Measurements from ENCODE around the gene MAGI2.
"Not testable (repeated sequence)": the region's sequence is repeated elsewhere in the genome, so short reads cannot be mapped to it uniquely, and the experiment has no call there.

Gene MAGI2

DNA sequence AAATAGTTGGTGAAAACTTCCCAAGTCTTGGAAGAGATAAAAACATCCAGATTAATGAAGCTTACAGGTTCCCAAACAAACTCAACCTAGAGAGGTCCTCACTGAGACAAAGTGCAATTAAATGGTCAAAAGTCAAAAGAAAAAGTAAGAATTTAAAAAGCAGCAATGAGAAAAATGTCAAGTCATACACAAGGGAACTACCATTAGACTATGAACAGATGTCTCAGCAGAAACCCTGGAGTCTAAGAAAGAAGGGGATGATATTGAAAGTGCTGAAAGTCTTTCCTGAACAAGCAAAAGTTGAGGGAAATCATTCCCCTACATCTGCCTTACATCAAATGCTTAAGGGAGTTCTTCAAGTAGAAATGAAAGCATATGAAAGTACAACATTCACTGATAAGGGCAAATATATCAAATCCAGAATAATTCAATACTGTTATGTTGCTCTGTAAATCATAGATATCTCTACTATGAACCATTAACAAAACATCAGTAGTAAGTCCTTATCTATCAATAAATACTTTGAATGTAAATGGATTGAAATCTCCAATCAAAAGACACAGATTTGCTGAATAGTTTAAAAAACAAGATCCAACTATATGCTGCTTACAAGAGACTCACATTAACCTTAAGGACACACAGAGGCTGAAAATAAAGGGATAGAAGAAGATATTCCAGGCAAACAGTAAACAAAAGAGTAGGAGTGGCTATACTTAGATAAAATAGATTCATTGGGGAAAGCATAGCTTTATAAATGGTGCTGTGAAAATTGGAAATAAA, 1205.4 kb downstream of the MAGI2 start:
- no peak overlapping the region for H3K27ac ChIP-seq
- no peak for DNase-seq (ENCODE audit: low read depth, low spot score)

DNA sequence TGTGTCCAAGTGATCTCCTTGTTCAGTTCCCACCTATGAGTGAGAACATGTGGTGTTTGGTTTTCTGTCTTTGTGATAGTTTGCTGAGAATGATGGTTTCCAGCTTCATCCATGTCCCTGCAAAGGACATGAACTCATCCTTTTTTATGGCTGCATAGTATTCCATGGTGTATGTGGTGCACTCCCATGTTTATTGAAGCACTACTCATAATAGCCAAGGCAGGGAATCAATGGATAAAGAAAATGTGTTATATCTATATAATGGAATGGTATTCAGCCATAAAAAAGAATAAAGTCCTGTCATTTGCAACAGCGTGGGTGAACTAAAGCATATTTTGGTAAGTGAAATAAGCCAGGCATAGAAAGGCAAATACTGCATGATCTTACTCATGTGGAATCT, 1213.3 kb downstream of the MAGI2 start:
- DNase-seq (ENCODE audit: low read depth, low spot score); H3K27ac ChIP-seq: not testable (repeated sequence)

DNA sequence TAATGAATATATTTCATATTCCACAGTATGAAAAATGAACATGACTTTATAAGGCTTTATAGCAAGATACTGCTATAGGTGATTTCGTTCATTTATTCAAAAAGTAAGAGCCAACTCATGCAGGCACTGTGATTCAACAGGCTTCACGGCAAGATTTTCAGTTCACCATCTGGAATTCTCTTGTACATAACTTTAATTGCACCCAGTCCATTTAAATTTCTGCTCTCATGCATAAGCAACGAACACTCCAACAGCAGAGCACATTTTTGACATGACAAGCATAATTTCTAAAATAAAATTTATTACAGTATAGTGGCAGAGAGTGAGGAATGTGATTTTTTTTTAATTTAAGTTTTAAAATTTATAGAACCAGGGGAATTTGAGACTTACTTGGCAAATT, 1218.8 kb downstream of the MAGI2 start:
- no peak overlapping the region for H3K27ac ChIP-seq
- DNase-seq (ENCODE audit: low read depth, low spot score), result no peak

GRCh38 chr7:78232806-78233205, 1220.7 kb downstream of the MAGI2 start:
- no peak for DNase-seq (ENCODE audit: low read depth, low spot score)
- H3K27ac ChIP-seq, result no peak overlapping the region

GRCh38 chr7:78226059-78226719, 1227.3 kb downstream of the MAGI2 start:
- no peak for DNase-seq (ENCODE audit: low read depth, low spot score)
- H3K27ac ChIP-seq, result no peak overlapping the region

DNA sequence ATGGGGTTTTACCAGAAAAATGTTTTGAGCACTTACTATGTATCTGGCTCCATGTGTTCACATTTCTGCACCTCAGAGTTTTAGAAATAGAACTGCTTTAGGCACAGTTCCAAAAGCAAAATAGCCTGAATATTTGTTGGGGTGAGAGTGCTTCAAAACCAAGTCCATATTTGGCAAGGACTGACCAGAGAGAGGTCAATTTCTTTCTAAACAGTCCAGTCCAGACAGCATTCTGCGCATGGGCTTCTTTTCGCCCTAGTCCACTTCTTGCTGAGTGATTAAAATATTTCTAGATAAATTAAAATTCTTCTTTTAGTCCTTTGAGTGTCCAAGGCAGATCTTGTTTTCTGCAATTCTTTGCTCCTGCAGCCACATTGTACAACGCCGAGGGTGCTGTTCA, 1227.9 kb downstream of the MAGI2 start:
- DNase-seq (ENCODE audit: low read depth, low spot score), result no peak
- H3K27ac ChIP-seq, result no peak overlapping the region

DNA sequence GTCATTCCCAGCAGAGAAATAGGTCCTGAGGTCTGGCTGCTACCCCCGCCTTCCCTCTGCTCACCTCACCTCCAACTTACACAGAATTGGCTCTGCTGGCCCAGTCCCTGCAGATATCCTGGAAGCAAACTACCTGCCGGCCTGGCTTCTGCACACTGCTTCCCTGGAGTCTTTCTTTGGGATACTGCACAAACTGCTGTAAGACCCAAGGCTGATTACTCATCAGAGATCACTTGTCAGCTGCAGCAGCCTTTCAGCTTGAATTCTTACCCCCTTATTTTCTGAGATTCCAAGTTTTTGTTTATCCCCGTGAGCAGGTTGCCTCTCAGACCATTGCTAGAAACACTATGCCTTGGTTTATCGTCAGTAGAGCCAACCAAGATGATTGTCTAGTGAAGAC, 1228.5 kb downstream of the MAGI2 start:
- no peak overlapping the region for H3K27ac ChIP-seq
- DNase-seq (ENCODE audit: low read depth, low spot score), result no peak

- DNase-seq (ENCODE audit: low read depth, low spot score), result no peak
- H3K27ac ChIP-seq, result no peak overlapping the region
Measured at GRCh38 chr7:78223598-78223997, 1229.9 kb downstream of the MAGI2 start.

DNA sequence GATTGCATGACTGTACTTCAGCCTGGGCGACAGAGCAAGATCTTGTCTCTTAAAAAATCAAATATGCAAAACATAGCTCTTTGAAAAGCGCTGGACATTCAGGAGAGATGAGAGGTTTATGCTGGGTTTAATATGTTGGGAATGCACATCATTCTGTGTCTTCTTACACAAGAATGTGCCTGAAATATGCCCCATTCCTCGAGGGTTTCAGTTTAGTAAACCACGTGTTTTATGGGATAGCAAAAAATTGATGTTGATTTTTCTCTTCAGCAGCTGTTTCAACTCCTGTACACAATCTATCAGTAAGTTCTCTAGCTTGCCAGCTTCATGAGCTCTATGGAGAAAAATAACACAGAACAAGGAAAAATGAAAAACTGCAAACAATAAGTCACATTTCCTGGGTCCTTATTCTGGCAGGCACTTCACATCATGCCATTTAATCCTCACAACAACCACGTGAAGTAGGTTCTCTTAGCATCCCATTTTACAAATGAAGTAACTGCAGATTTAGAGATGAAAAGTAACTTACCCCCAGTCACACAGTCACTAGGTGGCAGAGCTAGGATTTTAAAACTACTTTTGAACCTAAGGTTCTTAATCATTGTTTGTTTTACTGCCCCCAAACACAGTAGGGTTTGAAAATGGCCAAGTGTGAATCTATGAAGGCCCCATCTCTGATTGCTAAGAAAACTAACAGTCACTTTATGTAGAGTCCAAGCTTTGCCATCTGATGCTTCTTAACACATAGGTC, 1231.3 kb downstream of the MAGI2 start:
- no peak overlapping the region for H3K27ac ChIP-seq
- no peak for DNase-seq (ENCODE audit: low read depth, low spot score)

- H3K27ac ChIP-seq, result no peak overlapping the region
- no peak for DNase-seq (ENCODE audit: low read depth, low spot score)
Measured at GRCh38 chr7:78220754-78221153, 1232.7 kb downstream of the MAGI2 start.

GRCh38 chr7:78218876-78219275, 1234.6 kb downstream of the MAGI2 start:
- H3K27ac ChIP-seq, result no peak overlapping the region
- no peak for DNase-seq (ENCODE audit: low read depth, low spot score)

DNA sequence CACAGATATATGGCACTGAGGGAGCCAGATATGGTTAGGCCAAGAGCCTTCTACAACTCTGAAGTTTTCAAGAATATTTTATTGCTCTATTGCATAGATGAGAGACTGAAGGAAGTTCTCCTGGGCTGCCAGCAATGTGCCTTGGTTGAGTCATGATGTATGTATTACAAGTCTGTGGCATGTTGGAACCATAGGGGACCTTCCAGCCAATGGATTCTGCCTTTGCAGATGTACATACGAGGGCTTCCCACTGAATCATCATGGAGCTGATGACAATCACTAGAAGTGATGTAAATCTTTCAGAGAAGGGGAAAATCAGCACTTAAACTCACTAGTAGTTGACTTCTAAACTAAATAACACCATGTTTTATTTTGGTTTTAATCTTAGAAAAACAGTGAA, 1235.4 kb downstream of the MAGI2 start:
- peak; percentile 3 for DNase-seq (ENCODE audit: low read depth, low spot score)
- H3K27ac ChIP-seq, result no peak overlapping the region

- DNase-seq (ENCODE audit: low read depth, low spot score), result no peak
Measured at GRCh38 chr7:78215199-78215598, 1238.3 kb downstream of the MAGI2 start.

DNA sequence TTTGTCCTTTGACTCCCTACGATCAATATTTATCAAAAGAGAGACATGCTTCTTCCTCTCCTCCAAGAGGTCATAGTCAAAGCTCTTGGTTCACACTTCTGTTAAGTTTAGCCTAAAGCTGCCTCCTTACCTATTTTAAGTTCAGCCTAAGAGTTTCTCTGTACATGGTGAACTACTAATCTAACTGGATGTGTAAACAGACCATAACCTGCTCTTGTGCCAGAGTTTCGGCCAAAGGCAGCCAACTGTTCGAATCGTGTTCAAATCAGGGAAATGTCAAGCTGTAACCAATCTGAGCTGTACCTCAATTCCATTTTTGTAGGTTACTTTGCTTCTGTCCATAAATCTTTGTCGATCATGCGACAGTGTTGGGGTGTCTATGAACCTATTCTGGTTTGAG, 1240.1 kb downstream of the MAGI2 start:
- no peak overlapping the region for H3K27ac ChIP-seq
- DNase-seq (ENCODE audit: low read depth, low spot score), result no peak

More at GRCh38 chr7:78215199-78215598, 1238.3 kb downstream of the MAGI2 start:
- H3K27ac ChIP-seq, result no peak overlapping the region

- DNase-seq (ENCODE audit: low read depth, low spot score), result no peak
- no peak overlapping the region for H3K27ac ChIP-seq
Measured at GRCh38 chr7:78212476-78213060, 1240.9 kb downstream of the MAGI2 start.

DNA sequence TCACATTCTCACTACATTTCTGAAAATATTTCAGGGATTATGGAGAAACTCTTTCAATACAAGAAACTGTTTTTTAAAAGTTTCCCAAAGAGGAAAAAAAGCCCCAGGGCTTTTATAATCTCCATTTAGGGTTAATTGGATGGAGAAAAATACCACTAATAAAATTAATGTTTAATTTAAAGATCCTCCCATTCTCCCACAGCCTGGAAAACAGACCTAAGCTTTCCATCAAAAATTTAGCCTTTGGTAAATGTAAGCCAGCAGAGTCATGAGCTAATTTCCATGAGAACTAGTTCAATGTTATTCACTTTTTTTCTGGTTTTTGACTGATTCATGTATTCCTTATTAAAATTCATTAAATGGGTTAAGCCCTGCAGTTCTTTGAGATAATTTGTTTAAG, 1246.2 kb downstream of the MAGI2 start:
- no peak overlapping the region for H3K27ac ChIP-seq
- no peak for DNase-seq (ENCODE audit: low read depth, low spot score)

DNA sequence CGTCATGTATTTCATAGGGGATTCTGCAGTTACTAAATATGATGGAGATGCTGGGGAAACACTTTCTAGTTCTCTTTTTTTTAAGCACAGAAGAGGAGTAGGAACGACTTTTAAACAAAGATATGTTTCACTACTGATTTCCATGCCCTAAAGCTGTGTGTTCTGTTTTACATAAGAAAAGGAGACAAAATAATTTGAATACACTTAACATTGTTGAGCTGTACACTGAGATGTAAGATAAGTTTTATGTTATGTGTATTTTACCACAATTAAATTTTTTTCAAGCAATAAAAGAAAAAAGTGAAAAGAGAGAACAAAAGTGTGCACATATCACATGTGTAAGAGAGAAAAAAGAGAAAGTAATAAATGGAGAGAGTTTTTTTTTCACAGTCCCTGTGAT, 1246.7 kb downstream of the MAGI2 start:
- DNase-seq (ENCODE audit: low read depth, low spot score), result no peak
- no peak overlapping the region for H3K27ac ChIP-seq

DNA sequence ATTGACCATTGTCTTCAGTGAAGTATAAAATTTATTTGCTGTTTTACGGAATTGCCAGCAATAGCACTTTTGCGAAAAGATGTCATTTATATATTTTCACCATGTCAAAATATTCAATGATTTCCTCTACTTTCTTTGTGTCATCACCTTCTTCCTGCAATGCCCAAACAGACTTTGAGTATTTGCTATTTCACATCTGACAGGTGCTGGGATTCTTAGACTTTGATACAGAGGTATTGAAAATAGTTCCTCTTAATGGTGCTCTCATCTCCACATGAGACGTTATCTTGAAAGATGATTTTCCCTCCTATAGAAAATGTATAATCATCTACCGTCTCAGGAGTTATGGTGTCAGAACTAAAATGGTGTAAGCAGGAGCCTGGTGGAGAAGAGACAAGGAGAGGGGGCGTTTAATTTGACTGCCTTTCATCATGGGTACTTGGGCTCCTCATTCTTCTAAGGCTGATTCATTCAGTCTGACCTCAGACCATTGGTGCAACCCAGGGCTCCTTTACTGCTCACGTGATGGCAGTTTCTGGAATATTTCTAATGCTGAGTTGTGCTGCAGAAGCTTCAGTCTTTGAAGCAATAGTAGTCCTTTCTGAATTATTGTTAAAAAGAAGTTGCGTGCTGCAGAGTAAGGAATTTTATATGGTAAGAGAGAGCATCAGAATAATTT, 1250.3 kb downstream of the MAGI2 start:
- no peak overlapping the region for H3K27ac ChIP-seq
- no peak for DNase-seq (ENCODE audit: low read depth, low spot score)

GRCh38 chr7:78198756-78199155, 1254.7 kb downstream of the MAGI2 start:
- H3K27ac ChIP-seq, result peak overlapping the region; percentile 14
- no peak for DNase-seq (ENCODE audit: low read depth, low spot score)

- no peak for DNase-seq (ENCODE audit: low read depth, low spot score)
- no peak overlapping the region for H3K27ac ChIP-seq
Measured at GRCh38 chr7:78197447-78197846, 1256.0 kb downstream of the MAGI2 start.

All from epithelial cell of prostate (primary cell).